Transverse colon (tissue), 4 donors: ENCODE measurements around the gene ENHO. TPM values are rescaled to one million over a fixed set of nuclear protein-coding genes. Genes with fewer than 3 reads are reported as not detected.

ENCODE experiments used
- DNase-seq: peaks from one replicate; pipeline ENCODE4 v3.0.0-alpha.2; 2019
- H3K27ac ChIP-seq, 4 donors: fragments of 200-600 bp; sonication (generic); 2 replicates each; pipeline ENCODE4 v1.5.1; 2016 to 2018; ENCODE audit warnings: inconsistent platforms in 4 of 4
- H3K27me3 ChIP-seq: fragments of 200-600 bp; sonication (generic); 2 replicates; pipeline ENCODE4 v1.5.1; 2017; ENCODE audit warnings: inconsistent platforms
- H3K36me3 ChIP-seq, 4 donors: fragments of 200-600 bp; sonication (generic); 2 replicates each; pipeline ENCODE4 v1.5.1; 2017 to 2019; ENCODE audit warnings: inconsistent platforms in 4 of 4
- H3K4me1 ChIP-seq, 4 donors: fragments of 200-600 bp; sonication (generic); 2 replicates each; pipeline ENCODE4 v1.5.1; 2017 to 2020; ENCODE audit warnings: inconsistent platforms in 4 of 4
- H3K4me3 ChIP-seq, 4 donors: fragments of 200-600 bp; sonication (generic); 1 replicate in 1 of 4; 2 replicates in 3 of 4; pipeline versions ENCODE4 v1.5.1 to v1.6.1; 2017 to 2019; ENCODE audit warnings: inconsistent platforms in 4 of 4
- H3K9me3 ChIP-seq, 2 donors: fragments of 200-600 bp; sonication (generic); 2 replicates each; pipeline ENCODE4 v1.5.1; 2017 to 2019; ENCODE audit warnings: inconsistent platforms in 2 of 2
- CTCF ChIP-seq, 5 experiments: fragments of 200-600 bp in 3 of 5; fragments of 450-650 bp in 2 of 5; sonication (generic) in 3 of 5; IDR thresholded peaks; 1 replicate in 2 of 5; 2 replicates in 3 of 5; pipeline ENCODE4 v1.5.1; 2016 to 2017; ENCODE audit warnings: antibody characterized with exemption in 5 of 5, inconsistent platforms in 3 of 5, mild to moderate bottlenecking in 2 of 5, moderate library complexity in 1 of 5
- EP300 ChIP-seq: sonication (generic); formaldehyde crosslinking; IDR thresholded peaks from one replicate; pipeline ENCODE4 v1.6.1; 2017; ENCODE audit warnings: antibody characterized with exemption, low read depth
- POLR2A ChIP-seq: fragments of 450-650 bp; IDR thresholded peaks from one replicate; pipeline ENCODE4 v1.6.1; 2016; ENCODE audit warnings: antibody characterized with exemption, mild to moderate bottlenecking, moderate library complexity
- POLR2AphosphoS5 ChIP-seq, 3 donors: sonication (generic); formaldehyde crosslinking; IDR thresholded peaks; one replicate each; pipeline ENCODE4 v1.6.1; 2016; ENCODE audit warnings: antibody characterized with exemption in 3 of 3
- WGBS, 2 donors: methylation state at CpG; one replicate each; pipeline ENCODE4 v1.1.5; 2018; ENCODE audit warnings: low coverage in 1 of 2; 5-methylcytosine and 5-hydroxymethylcytosine counted together
- in situ Hi-C, 4 donors: fragments of 200-750 bp; cut with MboI; loops; one replicate each; pipeline versions ENCODE4 v1.15.0 to v1.15.1; 2017; ENCODE audit warnings: low sequenced_read_pairs in 3 of 4, low pct_ligation_motif_present in 1 of 4, low pct_unique_long_range_greater_than_20kb in 1 of 4
- intact Hi-C: fragments of 100-400 bp; cut with DNase I; formaldehyde crosslinking; loops from one replicate; pipeline ENCODE4 v1.15.1; 2023; ENCODE audit warnings: low total_unique reads
- total RNA-seq, 4 donors: library from RNA; depleted of rRNA; stranded (reverse); fragments of >200 nt; gene quantifications; one replicate each; pipeline ENCODE4 v1.1.0, GENCODE V29; 2016

ENHO gene
- total RNA-seq, 4 donors from 2014 or later: 1.4 to 1.7 TPM; not detected in 2

DNA sequence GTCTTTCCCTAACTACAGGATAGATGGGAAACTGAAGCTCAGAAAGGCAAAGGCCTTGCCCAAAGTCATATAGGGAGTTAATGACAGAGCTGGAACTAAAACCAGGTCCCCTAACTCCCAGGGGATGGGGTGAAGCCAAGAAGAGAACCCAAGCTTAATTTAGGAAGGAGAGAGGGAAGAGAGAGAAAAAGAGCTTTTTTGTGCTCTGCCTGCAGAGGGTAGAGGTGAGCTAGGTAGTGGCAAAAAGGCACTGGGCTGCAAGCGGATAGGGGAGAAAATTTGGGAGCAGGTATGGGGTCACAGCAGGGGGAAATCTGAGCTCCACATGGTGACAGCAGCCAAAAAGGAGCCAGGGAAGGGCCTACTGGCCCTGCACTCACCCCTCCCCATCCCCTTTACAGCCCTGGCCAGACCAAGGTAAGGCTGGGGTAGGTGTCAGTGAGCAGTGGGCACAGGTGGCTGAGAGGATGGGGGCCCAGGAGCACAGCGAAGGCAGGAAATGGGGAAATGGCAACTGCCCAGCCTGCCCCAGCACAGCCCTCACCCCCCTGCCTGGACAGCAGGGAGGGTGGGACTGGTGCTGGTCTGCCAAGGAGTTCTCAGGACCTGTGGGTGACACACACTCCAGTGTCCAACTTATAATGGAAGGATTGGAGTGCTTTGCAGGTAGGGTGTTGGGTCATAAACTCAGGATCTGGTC lies 3.3 kb downstream of the ENHO start:
- no peak overlapping the region for H3K4me3 ChIP-seq
- in situ Hi-C loops: no loop called here

DNA sequence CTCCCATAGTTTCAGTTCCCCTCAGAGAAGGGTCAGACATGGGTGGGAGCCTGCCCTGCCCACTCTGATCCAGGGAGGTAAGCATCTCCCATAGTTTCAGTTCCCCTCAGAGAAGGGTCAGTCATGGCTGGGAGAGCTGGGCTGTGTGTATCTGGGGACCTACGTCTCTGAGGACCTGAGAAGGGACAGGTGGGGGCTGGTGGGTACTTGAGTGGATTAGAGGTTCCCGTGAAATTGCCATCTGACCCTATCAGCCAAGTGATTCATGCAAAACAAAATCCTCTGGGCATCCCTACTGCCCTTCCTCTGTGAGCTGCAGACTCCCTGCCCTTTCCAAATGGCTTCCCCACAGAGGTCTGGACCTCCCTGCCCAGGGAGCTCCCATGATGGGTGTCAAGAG lies 3.9 kb downstream of the ENHO start:
- in situ Hi-C loops: no loop called here
- no peak for TF ChIP-seq POLR2A
- TF ChIP-seq EP300: no peak
- no peak for TF ChIP-seq POLR2AphosphoS5 (IDR thresholded peaks at IDR 0.05)
- peaks cover 6 to 12% (median 10%) of the 10 kb centered on the region in 4 donors for H3K4me1 ChIP-seq
- peaks cover 8% of the 10 kb centered on the region for H3K27me3 ChIP-seq
- no peak for DNase-seq
- no peak overlapping the region for H3K27ac ChIP-seq
- whole genome bisulfite sequencing, 2 donors: 88% methylated on average over 2 of the region's 2 CpGs; no CpG with 5 or more reads in 1 of the 2 donors
- H3K36me3 ChIP-seq: no peaks in the 10 kb centered on the region
- no peaks in the 10 kb centered on the region for H3K9me3 ChIP-seq
- H3K4me3 ChIP-seq: no peak overlapping the region
- intact Hi-C loops: no loop called here

More for the DNA sequence above, 3.3 kb downstream of the ENHO start:
- TF ChIP-seq POLR2A (no peak), POLR2AphosphoS5 (IDR thresholded peaks at IDR 0.05) (no peak), EP300 (no peak), CTCF (IDR thresholded peaks at IDR 0.05) (no peak)
- peaks cover 6 to 12% (median 10%) of the 10 kb centered on the region in 4 donors for H3K4me1 ChIP-seq
- no peak for DNase-seq
- peaks cover 8% of the 10 kb centered on the region for H3K27me3 ChIP-seq
- WGBS, 2 donors: 71 to 92% methylated on average over 1 to 2 of the region's 2 CpGs
- intact Hi-C loops: no loop called here
- no peak overlapping the region for H3K27ac ChIP-seq
- H3K36me3 ChIP-seq: no peaks in the 10 kb centered on the region
- H3K9me3 ChIP-seq: no peaks in the 10 kb centered on the region

GRCh38 chr9:34518110-34518616 lies 4.6 kb downstream of the ENHO start:
- no peak overlapping the region for H3K27ac ChIP-seq
- no peak for DNase-seq
- H3K36me3 ChIP-seq: no peaks in the 10 kb centered on the region
- 60 to 72% methylated on average over 1 to 6 of the region's 6 CpGs for WGBS, 2 donors
- H3K4me3 ChIP-seq: no peak overlapping the region
- TF ChIP-seq EP300 (no peak), POLR2A (no peak), CTCF (IDR thresholded peaks at IDR 0.05) (no peak), POLR2AphosphoS5 (IDR thresholded peaks at IDR 0.05) (no peak)
- H3K9me3 ChIP-seq: no peaks in the 10 kb centered on the region
- in situ Hi-C loops (no loop called here), intact Hi-C loops (no loop called here)
- H3K27me3 ChIP-seq: peaks cover 8% of the 10 kb centered on the region
- peaks cover 4 to 7% (median 6%) of the 10 kb centered on the region in 4 donors for H3K4me1 ChIP-seq

GRCh38 chr9:34517185-34517584 lies 5.6 kb downstream of the ENHO start:
- H3K27ac ChIP-seq: no peak overlapping the region
- no peaks in the 10 kb centered on the region for H3K36me3 ChIP-seq
- peaks cover 0 to 1% (median under 1%) of the 10 kb centered on the region in 4 donors for H3K4me1 ChIP-seq
- TF ChIP-seq POLR2AphosphoS5 (IDR thresholded peaks at IDR 0.05): no peak
- TF ChIP-seq POLR2A: no peak
- TF ChIP-seq EP300: no peak
- TF ChIP-seq CTCF (IDR thresholded peaks at IDR 0.05): no peak
- intact Hi-C loops (no loop called here), in situ Hi-C loops (no loop called here)
- WGBS, 2 donors: 84% methylated on average over 7 of the region's 7 CpGs; no CpG with 5 or more reads in 1 of the 2 donors
- H3K9me3 ChIP-seq: no peaks in the 10 kb centered on the region
- no peak overlapping the region for H3K4me3 ChIP-seq
- peaks cover 3% of the 10 kb centered on the region for H3K27me3 ChIP-seq
- DNase-seq: no peak
